Chondrocyte (in vitro differentiated cells): Measurements from ENCODE around the gene SNIP1. TPM values are rescaled to one million over a fixed set of nuclear protein-coding genes. Genes with fewer than 3 reads are reported as not detected.
"Not testable (repeated sequence)": the region's sequence is repeated elsewhere in the genome, so short reads cannot be mapped to it uniquely, and the experiment has no call there.

Experiments
- DNase-seq: peaks from one replicate; pipeline ENCODE4 v3.0.0; 2021; ENCODE audit warnings: mixed read lengths, low spot score
- H3K27ac Mint-ChIP-seq: one replicate; pipeline ENCODE4 v1.8.0; 2021; ENCODE audit warnings: mild to moderate bottlenecking, moderate library complexity, mixed read lengths; ENCODE audit not compliant: unreplicated experiment
- H3K27me3 Mint-ChIP-seq: 2 replicates; pipeline ENCODE4 v1.8.0; 2021; ENCODE audit warnings: low read depth, mixed read lengths
- H3K36me3 Mint-ChIP-seq: 2 replicates; pipeline ENCODE4 v1.8.0; 2021; ENCODE audit warnings: low read depth, mixed read lengths
- H3K4me1 Mint-ChIP-seq: 2 replicates; pipeline ENCODE4 v1.8.0; 2021; ENCODE audit warnings: low read depth, mild to moderate bottlenecking, mixed read lengths
- H3K4me3 Mint-ChIP-seq: one replicate; pipeline ENCODE4 v1.8.0; 2021; ENCODE audit warnings: mild to moderate bottlenecking, moderate library complexity, mixed read lengths; ENCODE audit not compliant: unreplicated experiment
- H3K9me3 Mint-ChIP-seq: 2 replicates; pipeline ENCODE4 v1.8.0; 2021; ENCODE audit warnings: low read depth, mixed read lengths
- total RNA-seq: library from RNA; stranded (reverse); gene quantifications from 3 replicates; pipeline ENCODE4 v1.2.1, GENCODE V29; 2021
- TF ChIP-seq, protein P1 (sequence below): fragments of 200-600 bp; sonication (generic); IDR thresholded peaks from 2 replicates; pipeline ENCODE4 v1.5.0; 2021; ENCODE audit warnings: antibody characterized with exemption, mild to moderate bottlenecking, moderate library complexity

Gene SNIP1
- total RNA-seq, 1 donor from 2014 or later, result 15.6 TPM

DNA sequence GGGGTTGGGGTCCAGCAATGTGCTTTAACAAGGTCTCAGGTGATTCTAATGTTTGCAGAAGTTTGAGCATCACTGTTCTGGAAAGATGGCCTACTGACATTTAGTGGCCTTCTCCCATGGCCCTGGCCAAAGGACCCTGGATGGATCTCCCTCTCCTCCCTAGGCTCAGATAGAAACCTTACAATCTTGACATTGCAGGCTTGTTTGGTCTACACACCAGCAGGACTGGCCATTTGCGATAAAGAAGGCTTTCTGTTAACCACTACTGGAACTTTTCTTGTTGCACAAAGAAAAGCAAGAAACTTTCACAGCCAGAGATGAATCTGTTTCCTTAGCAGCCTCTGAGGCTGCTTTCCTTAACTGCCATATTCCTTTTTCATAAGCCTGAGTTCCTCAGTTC, 8.9 kb upstream of the SNIP1 start:
- Mint-ChIP-seq H3K9me3 (no peaks in the 10 kb centered on the region), H3K27ac (no peak overlapping the region), H3K36me3 (peaks cover 24% of the 10 kb centered on the region), H3K27me3 (no peaks in the 10 kb centered on the region), H3K4me1 (peaks cover 8% of the 10 kb centered on the region), H3K4me3 (no peak overlapping the region)
- TF ChIP-seq, protein P1, sequence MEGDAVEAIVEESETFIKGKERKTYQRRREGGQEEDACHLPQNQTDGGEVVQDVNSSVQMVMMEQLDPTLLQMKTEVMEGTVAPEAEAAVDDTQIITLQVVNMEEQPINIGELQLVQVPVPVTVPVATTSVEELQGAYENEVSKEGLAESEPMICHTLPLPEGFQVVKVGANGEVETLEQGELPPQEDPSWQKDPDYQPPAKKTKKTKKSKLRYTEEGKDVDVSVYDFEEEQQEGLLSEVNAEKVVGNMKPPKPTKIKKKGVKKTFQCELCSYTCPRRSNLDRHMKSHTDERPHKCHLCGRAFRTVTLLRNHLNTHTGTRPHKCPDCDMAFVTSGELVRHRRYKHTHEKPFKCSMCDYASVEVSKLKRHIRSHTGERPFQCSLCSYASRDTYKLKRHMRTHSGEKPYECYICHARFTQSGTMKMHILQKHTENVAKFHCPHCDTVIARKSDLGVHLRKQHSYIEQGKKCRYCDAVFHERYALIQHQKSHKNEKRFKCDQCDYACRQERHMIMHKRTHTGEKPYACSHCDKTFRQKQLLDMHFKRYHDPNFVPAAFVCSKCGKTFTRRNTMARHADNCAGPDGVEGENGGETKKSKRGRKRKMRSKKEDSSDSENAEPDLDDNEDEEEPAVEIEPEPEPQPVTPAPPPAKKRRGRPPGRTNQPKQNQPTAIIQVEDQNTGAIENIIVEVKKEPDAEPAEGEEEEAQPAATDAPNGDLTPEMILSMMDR, result no peak
- DNase-seq, result no peak

- no peak for DNase-seq
- H3K27ac Mint-ChIP-seq, result no peak overlapping the region
- H3K4me1 Mint-ChIP-seq, result peaks cover 16% of the 10 kb centered on the region
- H3K36me3 Mint-ChIP-seq, result peaks cover 11% of the 10 kb centered on the region
- TF ChIP-seq, protein P1, result peak; percentile 72
- no peaks in the 10 kb centered on the region for H3K27me3 Mint-ChIP-seq
- H3K9me3 Mint-ChIP-seq, result no peaks in the 10 kb centered on the region
- no peak overlapping the region for H3K4me3 Mint-ChIP-seq
Measured at GRCh38 chr1:37561133-37562132, 7.3 kb upstream of the SNIP1 start.

GRCh38 chr1:37560401-37561132, 6.5 kb upstream of the SNIP1 start:
- no peaks in the 10 kb centered on the region for H3K9me3 Mint-ChIP-seq

DNA sequence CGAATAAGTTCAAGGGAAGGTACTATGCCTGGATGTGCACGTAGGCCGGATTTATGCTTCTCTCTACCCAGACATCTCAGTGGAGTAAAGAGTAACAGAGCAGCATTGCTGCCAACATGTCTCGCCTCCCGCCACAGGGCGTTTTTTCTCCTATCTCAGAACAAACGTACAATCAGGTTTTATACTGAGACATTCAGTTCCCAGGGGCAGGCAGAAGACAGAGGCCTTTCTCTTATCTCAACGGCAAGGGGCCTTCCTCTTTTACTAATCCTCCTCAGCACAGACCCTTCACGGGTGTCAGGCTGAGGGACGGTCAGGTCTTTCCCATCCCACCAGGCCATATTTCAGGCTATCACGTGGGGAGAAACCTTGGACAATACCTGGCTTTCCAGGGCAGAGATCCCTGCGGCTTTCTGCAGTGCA, 5.9 kb upstream of the SNIP1 start:
- H3K9me3 Mint-ChIP-seq, H3K4me3 Mint-ChIP-seq, H3K27me3 Mint-ChIP-seq, H3K36me3 Mint-ChIP-seq, DNase-seq, H3K27ac Mint-ChIP-seq: not testable (repeated sequence)
- peaks cover 20% of the 10 kb centered on the region for H3K4me1 Mint-ChIP-seq

More at GRCh38 chr1:37560401-37561132, 6.5 kb upstream of the SNIP1 start:
- no peak overlapping the region for H3K4me3 Mint-ChIP-seq
- no peak for DNase-seq
- H3K4me1 Mint-ChIP-seq, result peaks cover 20% of the 10 kb centered on the region
- H3K27me3 Mint-ChIP-seq, result no peaks in the 10 kb centered on the region
- H3K27ac Mint-ChIP-seq, result no peak overlapping the region
- TF ChIP-seq, protein P1, result no peak
- peaks cover 6% of the 10 kb centered on the region for H3K36me3 Mint-ChIP-seq

DNA sequence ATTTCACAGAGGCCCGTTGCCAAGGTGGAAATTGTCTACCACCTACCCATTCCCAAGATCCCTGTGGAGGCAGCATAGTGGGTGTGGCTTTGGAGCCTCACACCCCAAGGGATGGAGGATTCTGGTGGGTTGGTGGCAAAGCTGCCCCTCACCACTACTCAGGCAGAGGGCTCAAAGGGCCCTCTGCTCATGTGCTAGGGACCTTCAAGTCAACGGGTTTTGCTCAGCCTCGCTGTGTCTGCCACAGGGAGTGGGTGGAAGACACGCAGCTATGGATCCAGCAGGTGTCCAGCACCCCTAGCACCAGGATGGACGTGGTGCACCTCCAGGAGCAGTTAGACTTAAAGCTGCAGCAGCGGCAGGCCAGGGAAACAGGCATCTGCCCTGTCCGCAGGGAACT, 5.0 kb upstream of the SNIP1 start:
- peaks cover 2% of the 10 kb centered on the region for H3K36me3 Mint-ChIP-seq
- no peak overlapping the region for H3K4me3 Mint-ChIP-seq
- H3K27ac Mint-ChIP-seq, result no peak overlapping the region
- no peaks in the 10 kb centered on the region for H3K9me3 Mint-ChIP-seq
- peaks cover 19% of the 10 kb centered on the region for H3K4me1 Mint-ChIP-seq
- DNase-seq, result no peak
- no peaks in the 10 kb centered on the region for H3K27me3 Mint-ChIP-seq
- TF ChIP-seq, protein P1, result no peak
